Measurements from ENCODE around the gene TMEM26. TPM values are rescaled to one million over a fixed set of nuclear protein-coding genes. Genes with fewer than 3 reads are reported as not detected.

The TMEM26 gene
- total RNA-seq, 1 experiment from 2014 or later: not detected

GRCh38 chr10:61463035-61463909, 10.1 kb upstream of the TMEM26 start:
- peaks cover 6% of the 10 kb centered on the region for H3K27me3 Mint-ChIP-seq (ENCODE audit: insufficient read depth, unreplicated experiment)

GRCh38 chr10:61460835-61461234, 7.7 kb upstream of the TMEM26 start:
- H3K9me3 Mint-ChIP-seq (ENCODE audit: unreplicated experiment): no peaks in the 10 kb centered on the region
- Histone ChIP-seq H3K4me3 (ENCODE audit: low read depth, low read length) (no peak overlapping the region), H3K36me3 (ENCODE audit: control insufficient read depth, insufficient read depth, low read length) (no peaks in the 10 kb centered on the region), H3K27me3 (replicated peaks; ENCODE audit: control insufficient read depth, insufficient read depth, low read length) (no peaks in the 10 kb centered on the region), H3K4me1 (peaks cover 9% of the 10 kb centered on the region; the same call in 1 of the 2 replicates), H3K9me3 (no peaks in the 10 kb centered on the region)
- peaks cover 11% of the 10 kb centered on the region for H3K4me1 Mint-ChIP-seq (ENCODE audit: low read depth, unreplicated experiment)
- POLR2A ChIA-PET: no interaction called here
- DNase-seq: no peak
- peaks cover 9% of the 10 kb centered on the region for H3K27me3 Mint-ChIP-seq (ENCODE audit: insufficient read depth, unreplicated experiment)
- CTCF ChIA-PET: no interaction called here
- H3K4me3 Mint-ChIP-seq (ENCODE audit: unreplicated experiment): no peak overlapping the region
- intact Hi-C loops (cut with micrococcal nuclease; ENCODE audit: unreplicated experiment): no loop called here
- TF ChIP-seq CTCF (IDR thresholded peaks at IDR 0.05; ENCODE audit: insufficient read depth in 1 of 2, low read depth in 1 of 2, low read length in 1 of 2, severe bottlenecking in 1 of 2, unreplicated experiment in 1 of 2): no peak
- H3K36me3 Mint-ChIP-seq (ENCODE audit: insufficient read depth, unreplicated experiment): no peaks in the 10 kb centered on the region
- H3K27ac Mint-ChIP-seq (ENCODE audit: unreplicated experiment): no peak overlapping the region
- no TSS peak for BruUV-seq (replicated peaks)

More at GRCh38 chr10:61463035-61463909, 10.1 kb upstream of the TMEM26 start:
- Histone ChIP-seq H3K36me3 (ENCODE audit: control insufficient read depth, insufficient read depth, low read length) (no peaks in the 10 kb centered on the region), H3K9me3 (no peaks in the 10 kb centered on the region), H3K4me3 (ENCODE audit: low read depth, low read length) (no peak overlapping the region), H3K27me3 (replicated peaks; ENCODE audit: control insufficient read depth, insufficient read depth, low read length) (no peaks in the 10 kb centered on the region), H3K4me1 (no peaks in the 10 kb centered on the region)
- BruUV-seq (replicated peaks): no TSS peak
- ChIA-PET CTCF (no interaction called here), POLR2A (no interaction called here)
- no peak for DNase-seq
- no peak overlapping the region for H3K27ac Mint-ChIP-seq (ENCODE audit: unreplicated experiment)
- no peaks in the 10 kb centered on the region for H3K9me3 Mint-ChIP-seq (ENCODE audit: unreplicated experiment)
- H3K4me3 Mint-ChIP-seq (ENCODE audit: unreplicated experiment): no peak overlapping the region
- H3K4me1 Mint-ChIP-seq (ENCODE audit: low read depth, unreplicated experiment): no peaks in the 10 kb centered on the region
- intact Hi-C loops (cut with micrococcal nuclease; ENCODE audit: unreplicated experiment): no loop called here
- TF ChIP-seq CTCF (IDR thresholded peaks at IDR 0.05; ENCODE audit: insufficient read depth in 1 of 2, low read depth in 1 of 2, low read length in 1 of 2, severe bottlenecking in 1 of 2, unreplicated experiment in 1 of 2): no peak
- H3K36me3 Mint-ChIP-seq (ENCODE audit: insufficient read depth, unreplicated experiment): no peaks in the 10 kb centered on the region

- Mint-ChIP-seq H3K4me1 (ENCODE audit: low read depth, unreplicated experiment) (peaks cover 11% of the 10 kb centered on the region), H3K36me3 (ENCODE audit: insufficient read depth, unreplicated experiment) (no peaks in the 10 kb centered on the region)
- intact Hi-C loops (cut with micrococcal nuclease; ENCODE audit: unreplicated experiment): no loop called here
These were observed 4.8 kb upstream of the TMEM26 start for GRCh38 chr10:61458031-61458430.

More at GRCh38 chr10:61458031-61458430, 4.8 kb upstream of the TMEM26 start:
- Mint-ChIP-seq H3K4me3 (ENCODE audit: unreplicated experiment) (no peak overlapping the region), H3K9me3 (ENCODE audit: unreplicated experiment) (no peaks in the 10 kb centered on the region), H3K27me3 (ENCODE audit: insufficient read depth, unreplicated experiment) (peaks cover 12% of the 10 kb centered on the region), H3K27ac (ENCODE audit: unreplicated experiment) (no peak overlapping the region)
- Histone ChIP-seq H3K36me3 (ENCODE audit: control insufficient read depth, insufficient read depth, low read length) (no peaks in the 10 kb centered on the region), H3K9me3 (no peaks in the 10 kb centered on the region), H3K27me3 (replicated peaks; ENCODE audit: control insufficient read depth, insufficient read depth, low read length) (no peaks in the 10 kb centered on the region), H3K4me3 (ENCODE audit: low read depth, low read length) (no peak overlapping the region), H3K4me1 (peaks cover 9% of the 10 kb centered on the region; the same call in 1 of the 2 replicates)
- BruUV-seq (replicated peaks): no TSS peak
- POLR2A ChIA-PET: no interaction called here
- DNase-seq: no peak
- CTCF ChIA-PET: interaction anchor here (0.5 kb wide), 1 partner anchor 642 kb away, joined by 4 read pairs; no protein-coding TSS in a partner anchor
- no peak for TF ChIP-seq CTCF (IDR thresholded peaks at IDR 0.05; ENCODE audit: insufficient read depth in 1 of 2, low read depth in 1 of 2, low read length in 1 of 2, severe bottlenecking in 1 of 2, unreplicated experiment in 1 of 2)
